Mammary epithelial cell (primary cell): Measurements from ENCODE around the gene CD47.

Source experiments
- CTCF ChIP-seq, 2 donors: IDR thresholded peaks in 1 of 2; conservative IDR thresholded peaks in 1 of 2; 2 replicates each; pipeline ENCODE4 v1.5.1; 2011 to 2012; ENCODE audit warnings: inconsistent platforms in 2 of 2, low read length in 2 of 2, mild to moderate bottlenecking in 2 of 2, control low read depth in 1 of 2, low read depth in 1 of 2; ENCODE audit not compliant: insufficient read depth in 1 of 2; ENCODE audit errors: extremely low read depth in 1 of 2
- EZH2 ChIP-seq: IDR thresholded peaks from 2 replicates; pipeline ENCODE4 v1.6.1; 2012; ENCODE audit warnings: low read length, inconsistent platforms, borderline replicate concordance

DNA sequence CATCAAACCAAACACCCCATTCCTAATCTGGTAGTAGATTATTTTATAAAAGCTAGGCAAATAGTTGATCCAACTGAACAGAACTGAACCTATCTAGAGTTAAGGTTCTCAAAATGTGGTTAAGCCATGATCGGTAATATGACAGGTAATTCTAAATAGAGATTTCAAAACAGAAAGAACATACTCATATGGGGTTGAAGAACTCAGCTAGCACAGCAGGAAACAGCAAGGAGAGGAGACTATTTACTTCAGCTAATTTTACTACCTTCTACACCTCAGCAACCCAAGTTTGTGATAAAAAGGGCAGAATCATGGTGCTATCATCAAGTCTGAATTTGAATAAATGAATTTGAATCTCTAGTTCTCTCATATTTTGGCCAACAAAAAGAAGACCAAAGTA is 11.8 kb downstream of the CD47 start:
- TF ChIP-seq CTCF (conservative IDR thresholded peaks at IDR 0.05 in 1 of 2, IDR thresholded peaks at IDR 0.05 in 1 of 2; ENCODE audit: extremely low read depth in 1 of 2, insufficient read depth in 1 of 2, low read depth in 1 of 2, low read length in 2 of 2) (no peak), EZH2 (no peak)
